22Rv1 (cell line): ENCODE measurements around the gene ELP4.

Experiments
- H3K27ac ChIP-seq: fragments of 450-650 bp; 2 replicates; pipeline ENCODE4 v1.5.1; 2017
- CTCF ChIP-seq: fragments of 450-650 bp; IDR thresholded peaks from 2 replicates; pipeline ENCODE4 v1.5.1; 2017; ENCODE audit warnings: mild to moderate bottlenecking
- ZFX ChIP-seq: fragments of 450-650 bp; IDR thresholded peaks from 2 replicates; pipeline ENCODE4 v1.6.1; 2017; ENCODE audit warnings: antibody characterized with exemption, borderline replicate concordance

ELP4 gene

GRCh38 chr11:31805037-31805628 lies 295.6 kb downstream of the ELP4 start:
- no peak for TF ChIP-seq ZFX
- no peak for TF ChIP-seq CTCF
- H3K27ac ChIP-seq = no peak overlapping the region

- no peak overlapping the region for H3K27ac ChIP-seq
- TF ChIP-seq CTCF = no peak
- no peak for TF ChIP-seq ZFX
These were observed 296.1 kb downstream of the ELP4 start for GRCh38 chr11:31805629-31806185.

- TF ChIP-seq CTCF = no peak
These were observed 296.8 kb downstream of the ELP4 start for GRCh38 chr11:31806186-31806927.

GRCh38 chr11:31806928-31807798 lies 297.6 kb downstream of the ELP4 start:
- H3K27ac ChIP-seq = no peak overlapping the region
- TF ChIP-seq CTCF (no peak), ZFX (no peak)

More at GRCh38 chr11:31806186-31806927, 296.8 kb downstream of the ELP4 start:
- no peak overlapping the region for H3K27ac ChIP-seq

GRCh38 chr11:31807799-31808667 lies 298.5 kb downstream of the ELP4 start:
- TF ChIP-seq ZFX = no peak
- no peak for TF ChIP-seq CTCF
- H3K27ac ChIP-seq = no peak overlapping the region

GRCh38 chr11:31808721-31809540 lies 299.4 kb downstream of the ELP4 start:
- H3K27ac ChIP-seq = no peak overlapping the region
- no peak for TF ChIP-seq ZFX
- TF ChIP-seq CTCF = no peak
